ENCODE data around the gene NAA25. TPM values are rescaled to one million over a fixed set of nuclear protein-coding genes. Genes with fewer than 3 reads are reported as not detected.

The NAA25 gene
- total and polyA plus RNA-seq, 9 of the 15 experiments (the other 6 are each of a cell fraction or from before 2014, with no cell fraction given): 26.6 to 59.6 (median 48.9) TPM

- TF ChIP-seq ZNF518B (CRISPR knock-in tag; IDR thresholded peaks at IDR 0.05) (no peak), NR4A1 (CRISPR knock-in tag; IDR thresholded peaks at IDR 0.05) (no peak), NR4A1 (tag; IDR thresholded peaks at IDR 0.05) (no peak), PRMT5 (CRISPR knock-in tag; IDR thresholded peaks at IDR 0.05) (no peak), ZBTB26 (CRISPR knock-in tag; IDR thresholded peaks at IDR 0.05) (0 out of 2 replicates have a peak, but pooled peaks have one; percentile 42), TSHZ1 (CRISPR knock-in tag; IDR thresholded peaks at IDR 0.05) (no peak), HSF4 (CRISPR knock-in tag; IDR thresholded peaks at IDR 0.05; ENCODE audit: borderline replicate concordance) (no peak), TRIM24 (IDR thresholded peaks at IDR 0.05) (peak in 1 of 2 experiments; percentile 10; a peak in 1 of 4 replicates), NFE2L1 (tag; IDR thresholded peaks at IDR 0.05; ENCODE audit: borderline replicate concordance, low read depth) (peak; percentile 85), ILF3 (IDR thresholded peaks at IDR 0.05; ENCODE audit: borderline replicate concordance) (no peak), CXXC5 (CRISPR knock-in tag; IDR thresholded peaks at IDR 0.05) (0 out of 2 replicates have a peak, but pooled peaks have one; percentile 9), ZNF324 (CRISPR knock-in tag; IDR thresholded peaks at IDR 0.05) (no peak), TCF15 (CRISPR knock-in tag; IDR thresholded peaks at IDR 0.05) (no peak), KLF16 (IDR thresholded peaks at IDR 0.05) (no peak), SIN3B (IDR thresholded peaks at IDR 0.05; ENCODE audit: low read depth) (no peak), SNIP1 (IDR thresholded peaks at IDR 0.05; ENCODE audit: low read depth) (no peak), ZEB2 (IDR thresholded peaks at IDR 0.05) (peak; percentile 52; the same call in 1 of the 2 replicates)
- TF ChIP-seq, protein P1, sequence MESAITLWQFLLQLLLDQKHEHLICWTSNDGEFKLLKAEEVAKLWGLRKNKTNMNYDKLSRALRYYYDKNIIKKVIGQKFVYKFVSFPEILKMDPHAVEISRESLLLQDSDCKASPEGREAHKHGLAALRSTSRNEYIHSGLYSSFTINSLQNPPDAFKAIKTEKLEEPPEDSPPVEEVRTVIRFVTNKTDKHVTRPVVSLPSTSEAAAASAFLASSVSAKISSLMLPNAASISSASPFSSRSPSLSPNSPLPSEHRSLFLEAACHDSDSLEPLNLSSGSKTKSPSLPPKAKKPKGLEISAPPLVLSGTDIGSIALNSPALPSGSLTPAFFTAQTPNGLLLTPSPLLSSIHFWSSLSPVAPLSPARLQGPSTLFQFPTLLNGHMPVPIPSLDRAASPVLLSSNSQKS (CRISPR knock-in tag; IDR thresholded peaks at IDR 0.05): no peak
Measured at GRCh38 chr12:112005419-112006395, 102.9 kb downstream of the NAA25 start (continued).
